Esophagus squamous epithelium (tissue), 5 donors: ENCODE results near the gene FBXW2. TPM values are rescaled to one million over a fixed set of nuclear protein-coding genes. Genes with fewer than 3 reads are reported as not detected.

Experiments
- DNase-seq: peaks from one replicate; lab custom pipeline; 2025; lab: John Stamatoyannopoulos, UW
- H3K27ac ChIP-seq, 4 donors: fragments of 200-600 bp; sonication (generic); one replicate each; pipeline ENCODE4 v1.5.1; 2016 to 2019; ENCODE audit warnings: mild to moderate bottlenecking in 1 of 4
- H3K27me3 ChIP-seq, 4 donors: fragments of 200-600 bp; sonication (generic); 1 replicate in 3 of 4; 2 replicates in 1 of 4; pipeline versions ENCODE4 v1.5.1 to v1.6.0; 2017 to 2021; ENCODE audit warnings: antibody characterized with exemption in 1 of 4
- H3K36me3 ChIP-seq, 3 donors: fragments of 200-600 bp; sonication (generic); one replicate each; pipeline ENCODE4 v1.5.1; 2016 to 2019
- H3K4me1 ChIP-seq, 3 donors: fragments of 200-600 bp; sonication (generic); one replicate each; pipeline ENCODE4 v1.5.1; 2017 to 2019
- H3K4me3 ChIP-seq, 4 donors: fragments of 200-600 bp; sonication (generic); 1 replicate in 3 of 4; 2 replicates in 1 of 4; pipeline ENCODE4 v1.5.1; 2016 to 2019; ENCODE audit warnings: mild to moderate bottlenecking in 2 of 4, moderate library complexity in 1 of 4
- H3K9me3 ChIP-seq, 3 donors: fragments of 200-600 bp; sonication (generic); one replicate each; pipeline ENCODE4 v1.5.1; 2016 to 2019
- CTCF ChIP-seq, 6 experiments: fragments of 450-650 bp in 4 of 6; fragments of 200-600 bp in 2 of 6; sonication (generic) in 2 of 6; IDR thresholded peaks; one replicate each; pipeline ENCODE4 v1.5.1; 2016 to 2019; ENCODE audit warnings: antibody characterized with exemption in 6 of 6, mild to moderate bottlenecking in 4 of 6, moderate library complexity in 4 of 6
- POLR2A ChIP-seq, 4 donors: fragments of 450-650 bp; IDR thresholded peaks; one replicate each; pipeline ENCODE4 v1.6.1; 2017; ENCODE audit warnings: antibody characterized with exemption in 4 of 4, mild to moderate bottlenecking in 4 of 4, moderate library complexity in 3 of 4
- WGBS, 2 donors: methylation state at CpG; one replicate each; pipeline ENCODE4 v1.1.5; 2018; 5-methylcytosine and 5-hydroxymethylcytosine counted together
- intact Hi-C: fragments of 100-400 bp; cut with DNase I; formaldehyde crosslinking; loops from one replicate; pipeline ENCODE4 v1.15.0; 2022
- total RNA-seq, 4 donors: library from RNA; depleted of rRNA; stranded (reverse); fragments of >200 nt; gene quantifications; one replicate each; pipeline ENCODE4 v1.1.0, GENCODE V29; 2016
- donor health status: DM: yes; HTN: yes; CAD: no.

Gene FBXW2
- total RNA-seq, 4 donors from 2014 or later: 23.1 to 41.6 (median 31.7) TPM

- Histone ChIP-seq H3K4me3 (peak within 1 kb of the TSS; percentile 66 to 95 (median 72)), H3K4me1 (peaks cover 8 to 59% (median 27%) of the 10 kb centered on the region in 3 donors), H3K27me3 (no peaks in the 10 kb centered on the region), H3K9me3 (no peaks in the 10 kb centered on the region), H3K36me3 (no peaks in the 10 kb centered on the region), H3K27ac (peak within 1 kb of the TSS; percentile 89 to 94 (median 91))
- DNase-seq: peak; percentile 84
- intact Hi-C loops: no loop called here
- no CpG with 5 or more reads among the region's 102 CpGs for WGBS, 2 donors
- TF ChIP-seq CTCF (IDR thresholded peaks at IDR 0.05): no peak
- TF ChIP-seq POLR2A (IDR thresholded peaks at IDR 0.05): peak in 3 of 4 donors; percentile 87 to 94 (median 92)
Measured at GRCh38 chr9:120714088-120714845, 78.9 kb downstream of the FBXW2 start, which contains the start of gene MEGF9. Gene MEGF9, minus strand, starts transcription at chr9:120714470. Its CDS starts 112 bp downstream, at chr9:120714358.

GRCh38 chr9:120713257-120714087, 79.7 kb downstream of the FBXW2 start:
- TF ChIP-seq POLR2A (IDR thresholded peaks at IDR 0.05): no peak
- TF ChIP-seq CTCF (IDR thresholded peaks at IDR 0.05): peak in 4 of 6 experiments; percentile 26 to 50 (median 37)
- no peak for DNase-seq
- H3K27ac ChIP-seq: peak overlapping the region; percentile 89 to 94 (median 91)
- H3K4me1 ChIP-seq: peaks cover 8 to 67% (median 33%) of the 10 kb centered on the region in 3 donors
- intact Hi-C loops: no loop called here
- 1 to 2% methylated on average over 18 to 24 of the region's 50 CpGs for WGBS, 2 donors
- H3K36me3 ChIP-seq: no peaks in the 10 kb centered on the region
- no peaks in the 10 kb centered on the region for H3K27me3 ChIP-seq
- H3K9me3 ChIP-seq: no peaks in the 10 kb centered on the region
- H3K4me3 ChIP-seq: peak overlapping the region; percentile 66 to 95 (median 72)

GRCh38 chr9:120712539-120713031, 80.6 kb downstream of the FBXW2 start:
- H3K4me1 ChIP-seq: peaks cover 8 to 76% (median 42%) of the 10 kb centered on the region in 3 donors

GRCh38 chr9:120711841-120712538, 81.2 kb downstream of the FBXW2 start:
- H3K9me3 ChIP-seq: no peaks in the 10 kb centered on the region
- 19 to 38% methylated on average over 5 of the region's 5 CpGs for WGBS, 2 donors
- H3K4me3 ChIP-seq: peak overlapping the region; percentile 66 to 95 (median 72)
- H3K4me1 ChIP-seq: peaks cover 8 to 82% (median 46%) of the 10 kb centered on the region in 3 donors
- no peaks in the 10 kb centered on the region for H3K27me3 ChIP-seq
- DNase-seq: no peak
- no peaks in the 10 kb centered on the region for H3K36me3 ChIP-seq
- TF ChIP-seq CTCF (IDR thresholded peaks at IDR 0.05) (no peak), POLR2A (IDR thresholded peaks at IDR 0.05) (no peak)
- intact Hi-C loops: no loop called here
- peak overlapping the region; percentile 89 to 94 (median 91) for H3K27ac ChIP-seq

More at GRCh38 chr9:120712539-120713031, 80.6 kb downstream of the FBXW2 start:
- no peaks in the 10 kb centered on the region for H3K36me3 ChIP-seq
- no peaks in the 10 kb centered on the region for H3K9me3 ChIP-seq
- WGBS, 2 donors: 20 to 23% methylated on average over 4 of the region's 4 CpGs
- DNase-seq: no peak
- peak overlapping the region; percentile 89 to 94 (median 91) for H3K27ac ChIP-seq
- peak overlapping the region; percentile 66 to 95 (median 72) for H3K4me3 ChIP-seq
- no peaks in the 10 kb centered on the region for H3K27me3 ChIP-seq
- TF ChIP-seq POLR2A (IDR thresholded peaks at IDR 0.05): no peak
- TF ChIP-seq CTCF (IDR thresholded peaks at IDR 0.05): no peak
- intact Hi-C loops: no loop called here
